Subcutaneous preadipocyte (primary cell): ENCODE results near the gene FBRSL1. TPM values are rescaled to one million over a fixed set of nuclear protein-coding genes. Genes with fewer than 3 reads are reported as not detected.

ENCODE experiments used
- total RNA-seq: library from RNA; depleted of rRNA; stranded (reverse); fragments of >200 nt; gene quantifications from 2 replicates; pipeline ENCODE4 v1.2.3, GENCODE V29; 2012

Gene FBRSL1
- 3.3 and 14.7 TPM in 2 replicates for total RNA-seq

GRCh38 chr12:132489602-132490266 lies at the start of gene FBRSL1:
Gene FBRSL1, plus strand, starts transcription at chr12:132490151.

Other genes with a start within 250 kb of the FBRSL1 start
- 0.37 and 0.39 TPM in 2 replicates for gene GALNT9, start 160.6 kb upstream of the FBRSL1 start, total RNA-seq
- not detected in 2 replicates for gene LRCOL1, start 120.4 kb downstream of the FBRSL1 start, total RNA-seq
- gene P2RX2, start 128.6 kb downstream of the FBRSL1 start, total RNA-seq: not detected in 2 replicates
- gene POLE, start 197.2 kb downstream of the FBRSL1 start, total RNA-seq: 34.5 and 54.2 TPM in 2 replicates
- 9.6 and 11.1 TPM in 2 replicates for gene PXMP2, start 197.4 kb downstream of the FBRSL1 start, total RNA-seq
- gene PGAM5, start 220.7 kb downstream of the FBRSL1 start, total RNA-seq: 40.8 and 77.4 TPM in 2 replicates